Activated B cell treated with CpG ODN at 0.5 μM for 24 hours (primary cell): ENCODE measurements around the gene POU2F1. TPM values are rescaled to one million over a fixed set of nuclear protein-coding genes. Genes with fewer than 3 reads are reported as not detected.

Experiments used
- ATAC-seq: fragments of 200-7000 bp; cut with Tn5 transposase; one replicate; pipeline ENCODE4 v1.10.0; 2021; ENCODE audit warnings: low read depth, mild to moderate bottlenecking, moderate library complexity
- CTCF ChIA-PET: fragments of 350-600 bp; sonication (Branson Sonifier 250); formaldehyde crosslinking; loops from one replicate; lab custom pipeline; 2021; ENCODE audit warnings: antibody characterized with exemption; lab: Charles Lee
- POLR2A ChIA-PET: fragments of 350-600 bp; sonication (Branson Sonifier 250); formaldehyde crosslinking; loops from one replicate; lab custom pipeline; 2021; ENCODE audit warnings: antibody characterized with exemption; lab: Charles Lee
- DNase-seq: peaks from one replicate; pipeline ENCODE4 v3.0.0; 2022
- H3K27ac Mint-ChIP-seq: one replicate; pipeline ENCODE4 v1.8.0; 2020; ENCODE audit warnings: mixed read lengths
- H3K27me3 Mint-ChIP-seq: one replicate; pipeline ENCODE4 v1.8.0; 2021; ENCODE audit warnings: mixed read lengths
- H3K36me3 Mint-ChIP-seq: one replicate; pipeline ENCODE4 v1.8.0; 2021; ENCODE audit warnings: low read depth, mixed read lengths
- H3K4me1 Mint-ChIP-seq: one replicate; pipeline ENCODE4 v1.8.0; 2021; ENCODE audit warnings: mixed read lengths
- H3K4me3 Mint-ChIP-seq: one replicate; pipeline ENCODE4 v1.8.0; 2020; ENCODE audit warnings: mild to moderate bottlenecking, mixed read lengths
- H3K9me3 Mint-ChIP-seq: one replicate; pipeline ENCODE4 v1.8.0; 2020; ENCODE audit warnings: mixed read lengths
- intact Hi-C: fragments of 100-400 bp; cut with micrococcal nuclease; formaldehyde crosslinking; loops from one replicate; pipeline ENCODE4 v1.15.1; 2024
- total RNA-seq: library from RNA; stranded (reverse); gene quantifications from 2 replicates; pipeline ENCODE4 v1.2.3, GENCODE V29; 2022
- TF ChIP-seq, protein P1 (sequence below): fragments of 200-600 bp; IDR thresholded peaks from one replicate; pipeline ENCODE4 v1.8.0; 2022; ENCODE audit warnings: antibody characterized with exemption, mild to moderate bottlenecking

Gene POU2F1
- total RNA-seq, 1 donor from 2014 or later = 35.5 TPM

DNA sequence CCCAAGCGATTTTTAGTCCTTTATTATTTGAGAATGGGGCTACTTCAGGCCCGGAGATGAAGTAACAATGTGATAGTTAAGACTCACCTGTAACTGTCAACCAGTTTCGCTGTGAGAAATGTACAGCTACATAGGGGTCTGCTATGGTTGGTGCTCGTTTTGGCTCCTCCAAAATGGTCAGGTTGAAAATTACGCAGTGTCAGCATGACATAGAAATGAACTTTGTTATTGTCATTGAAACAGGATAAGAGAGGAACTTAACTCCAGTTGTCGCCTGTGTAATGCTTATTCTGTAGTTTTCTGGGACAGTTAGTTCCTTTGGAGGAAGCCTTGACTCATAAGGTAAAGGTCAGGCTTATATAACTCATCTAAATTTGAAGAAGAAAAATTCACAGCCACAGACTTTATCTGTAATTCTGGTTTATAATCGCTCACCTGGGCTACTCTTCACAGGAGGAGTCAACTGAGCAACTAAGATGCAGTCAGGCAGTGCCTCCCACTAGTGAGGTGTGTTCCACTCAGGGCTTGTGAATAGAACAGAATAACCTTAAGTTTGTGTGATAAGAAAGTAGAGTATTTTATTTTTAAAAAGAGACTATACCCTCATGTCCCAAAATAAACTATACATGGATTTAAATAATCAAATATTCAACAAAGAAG is 166.7 kb downstream of the POU2F1 start:
- POLR2A ChIA-PET = no interaction called here
- Mint-ChIP-seq H3K4me3 (no peak overlapping the region), H3K36me3 (peaks cover 57% of the 10 kb centered on the region), H3K27ac (no peak overlapping the region), H3K27me3 (no peaks in the 10 kb centered on the region), H3K9me3 (no peaks in the 10 kb centered on the region), H3K4me1 (no peaks in the 10 kb centered on the region)
- no peak for ATAC-seq
- intact Hi-C loops = no loop called here
- DNase-seq = no peak
- CTCF ChIA-PET = interaction anchor here (1.0 to 1.5 kb wide), 2 partner anchors 120 to 147 kb away, joined by 3 to 4 read pairs; no protein-coding TSS in a partner anchor
- TF ChIP-seq, protein P1, sequence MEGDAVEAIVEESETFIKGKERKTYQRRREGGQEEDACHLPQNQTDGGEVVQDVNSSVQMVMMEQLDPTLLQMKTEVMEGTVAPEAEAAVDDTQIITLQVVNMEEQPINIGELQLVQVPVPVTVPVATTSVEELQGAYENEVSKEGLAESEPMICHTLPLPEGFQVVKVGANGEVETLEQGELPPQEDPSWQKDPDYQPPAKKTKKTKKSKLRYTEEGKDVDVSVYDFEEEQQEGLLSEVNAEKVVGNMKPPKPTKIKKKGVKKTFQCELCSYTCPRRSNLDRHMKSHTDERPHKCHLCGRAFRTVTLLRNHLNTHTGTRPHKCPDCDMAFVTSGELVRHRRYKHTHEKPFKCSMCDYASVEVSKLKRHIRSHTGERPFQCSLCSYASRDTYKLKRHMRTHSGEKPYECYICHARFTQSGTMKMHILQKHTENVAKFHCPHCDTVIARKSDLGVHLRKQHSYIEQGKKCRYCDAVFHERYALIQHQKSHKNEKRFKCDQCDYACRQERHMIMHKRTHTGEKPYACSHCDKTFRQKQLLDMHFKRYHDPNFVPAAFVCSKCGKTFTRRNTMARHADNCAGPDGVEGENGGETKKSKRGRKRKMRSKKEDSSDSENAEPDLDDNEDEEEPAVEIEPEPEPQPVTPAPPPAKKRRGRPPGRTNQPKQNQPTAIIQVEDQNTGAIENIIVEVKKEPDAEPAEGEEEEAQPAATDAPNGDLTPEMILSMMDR = no peak

DNA sequence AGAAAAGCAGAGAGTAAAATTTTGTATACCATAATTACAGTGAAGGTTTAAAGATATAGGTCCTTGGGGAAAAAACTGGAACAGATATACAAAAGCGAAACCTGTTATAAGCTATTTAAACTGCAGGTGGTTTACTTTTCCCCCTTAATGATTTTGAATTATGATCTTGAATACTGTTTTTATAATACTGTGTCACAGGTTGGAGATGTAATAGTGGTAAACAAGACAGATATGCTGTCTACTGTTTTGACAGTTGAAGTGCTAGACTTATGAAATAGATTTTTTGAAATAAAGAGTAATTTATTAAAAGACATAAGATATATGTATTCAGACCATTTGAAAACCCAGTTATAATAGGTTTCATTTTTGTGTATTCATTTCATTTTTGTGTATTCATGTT is 168.3 kb downstream of the POU2F1 start:
- TF ChIP-seq, protein P1 = no peak
- Mint-ChIP-seq H3K36me3 (peaks cover 53% of the 10 kb centered on the region), H3K27ac (no peak overlapping the region), H3K4me3 (no peak overlapping the region), H3K9me3 (no peaks in the 10 kb centered on the region), H3K27me3 (no peaks in the 10 kb centered on the region), H3K4me1 (no peaks in the 10 kb centered on the region)
- ATAC-seq = no peak
- ChIA-PET CTCF (interaction anchor here (1.0 to 1.5 kb wide), 2 partner anchors 121 to 145 kb away, joined by 3 read pairs; no protein-coding TSS in a partner anchor), POLR2A (no interaction called here)
- intact Hi-C loops = no loop called here
- no peak for DNase-seq

DNA sequence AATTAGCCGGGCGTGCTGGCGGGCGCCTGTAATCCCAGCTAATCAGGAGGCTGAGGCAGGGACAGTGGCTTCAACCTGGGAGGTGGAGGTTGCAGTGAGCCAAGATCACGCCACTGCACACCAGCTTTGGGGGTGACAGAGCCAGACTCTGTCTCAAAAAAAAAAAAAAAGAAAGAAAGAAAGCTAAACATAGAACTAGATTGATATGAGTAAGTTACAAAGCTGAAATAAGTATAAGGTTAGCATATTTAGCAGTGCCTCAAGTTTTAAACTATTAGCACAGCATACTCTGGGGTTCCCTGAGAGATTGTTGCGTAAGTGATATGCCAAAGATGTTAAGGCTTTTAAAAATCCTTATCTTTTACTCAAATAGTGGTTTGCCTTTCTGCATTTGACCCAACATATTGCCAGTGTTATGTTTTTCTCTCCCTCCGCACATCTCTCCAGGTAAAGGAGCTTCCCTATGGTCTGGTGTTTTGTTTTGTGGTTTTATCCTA is 171.6 kb downstream of the POU2F1 start:
- peaks cover 49% of the 10 kb centered on the region for H3K36me3 Mint-ChIP-seq
- DNase-seq = no peak
- ATAC-seq = no peak
- TF ChIP-seq, protein P1 = no peak
- H3K27ac Mint-ChIP-seq = no peak overlapping the region
- H3K4me1 Mint-ChIP-seq = no peaks in the 10 kb centered on the region
- intact Hi-C loops = no loop called here
- ChIA-PET CTCF (interaction anchor here (1.3 kb wide), 1 partner anchor 124 kb away, joined by 5 read pairs; no protein-coding TSS in a partner anchor), POLR2A (no interaction called here)
- H3K4me3 Mint-ChIP-seq = no peak overlapping the region
- no peaks in the 10 kb centered on the region for H3K9me3 Mint-ChIP-seq
- no peaks in the 10 kb centered on the region for H3K27me3 Mint-ChIP-seq

DNA sequence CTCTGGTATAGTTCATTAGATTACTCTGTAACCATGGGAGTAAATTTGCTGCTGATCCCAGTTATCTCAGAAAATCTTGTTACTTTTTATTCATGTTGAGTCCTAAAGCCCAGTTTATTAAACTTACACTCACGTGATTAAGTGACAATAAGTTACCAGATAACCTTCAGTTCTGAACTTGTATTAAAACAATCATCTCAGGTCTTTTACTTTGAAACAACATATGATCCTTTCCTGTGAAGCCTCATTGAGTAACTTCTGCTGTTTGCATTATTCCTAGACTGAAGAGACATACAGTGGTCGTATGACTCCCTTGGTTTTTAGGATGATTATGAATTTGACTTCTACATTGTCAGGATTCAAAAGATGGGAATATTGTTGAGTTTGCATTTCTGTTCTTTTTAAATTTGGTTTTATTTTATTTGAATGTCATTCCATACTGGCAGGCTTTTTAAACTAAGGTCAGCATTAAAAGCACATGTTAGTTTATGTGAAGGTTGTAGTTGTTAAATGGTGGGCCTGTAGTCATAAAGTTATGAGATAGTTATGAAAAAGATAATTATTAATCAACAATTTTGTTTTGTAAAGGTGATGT is 179.8 kb downstream of the POU2F1 start:
- H3K27ac Mint-ChIP-seq = no peak overlapping the region
- TF ChIP-seq, protein P1 = no peak

More for the DNA sequence above, 179.8 kb downstream of the POU2F1 start:
- Mint-ChIP-seq H3K27me3 (no peaks in the 10 kb centered on the region), H3K4me1 (no peaks in the 10 kb centered on the region), H3K9me3 (no peaks in the 10 kb centered on the region), H3K4me3 (no peak overlapping the region), H3K36me3 (peaks cover 70% of the 10 kb centered on the region)
- ATAC-seq = no peak
- DNase-seq = no peak
- CTCF ChIA-PET = interaction anchor here (0.7 to 3.1 kb wide), 9 partner anchors 32 to 341 kb away, joined by 3 to 54 read pairs (median 4); no protein-coding TSS in a partner anchor
- POLR2A ChIA-PET = interaction anchor here (0.6 to 0.7 kb wide), 2 partner anchors 30 to 128 kb away, joined by 7 to 11 read pairs; no protein-coding TSS in a partner anchor
- intact Hi-C loops = loop anchor here (2.0 to 10.0 kb wide), 3 partner anchors 288 to 404 kb away; no protein-coding TSS in a partner anchor
